Ishikawa (cell line): ENCODE results near the gene JOSD2.

Experiments
- EGR1 ChIP-seq: IDR thresholded peaks from 2 replicates; pipeline ENCODE4 v1.6.1; 2012
- EP300 ChIP-seq: IDR thresholded peaks from 2 replicates; pipeline ENCODE4 v1.6.1; 2012; ENCODE audit warnings: borderline replicate concordance
- FOXM1 ChIP-seq: IDR thresholded peaks from 2 replicates; pipeline ENCODE4 v1.6.1; 2012; ENCODE audit warnings: low read depth, borderline replicate concordance
- RAD21 ChIP-seq: IDR thresholded peaks from 2 replicates; pipeline ENCODE4 v1.6.1; 2012; ENCODE audit warnings: low read depth
- REST ChIP-seq: IDR thresholded peaks from 2 replicates; pipeline ENCODE4 v1.6.1; 2012; ENCODE audit warnings: low read depth, mild to moderate bottlenecking
- YY1 ChIP-seq: IDR thresholded peaks from 2 replicates; pipeline ENCODE4 v1.6.1; 2012; ENCODE audit warnings: low read depth
- TF ChIP-seq, protein P1 (sequence below): IDR thresholded peaks from 2 replicates; pipeline ENCODE4 v1.6.1; 2012

DNA sequence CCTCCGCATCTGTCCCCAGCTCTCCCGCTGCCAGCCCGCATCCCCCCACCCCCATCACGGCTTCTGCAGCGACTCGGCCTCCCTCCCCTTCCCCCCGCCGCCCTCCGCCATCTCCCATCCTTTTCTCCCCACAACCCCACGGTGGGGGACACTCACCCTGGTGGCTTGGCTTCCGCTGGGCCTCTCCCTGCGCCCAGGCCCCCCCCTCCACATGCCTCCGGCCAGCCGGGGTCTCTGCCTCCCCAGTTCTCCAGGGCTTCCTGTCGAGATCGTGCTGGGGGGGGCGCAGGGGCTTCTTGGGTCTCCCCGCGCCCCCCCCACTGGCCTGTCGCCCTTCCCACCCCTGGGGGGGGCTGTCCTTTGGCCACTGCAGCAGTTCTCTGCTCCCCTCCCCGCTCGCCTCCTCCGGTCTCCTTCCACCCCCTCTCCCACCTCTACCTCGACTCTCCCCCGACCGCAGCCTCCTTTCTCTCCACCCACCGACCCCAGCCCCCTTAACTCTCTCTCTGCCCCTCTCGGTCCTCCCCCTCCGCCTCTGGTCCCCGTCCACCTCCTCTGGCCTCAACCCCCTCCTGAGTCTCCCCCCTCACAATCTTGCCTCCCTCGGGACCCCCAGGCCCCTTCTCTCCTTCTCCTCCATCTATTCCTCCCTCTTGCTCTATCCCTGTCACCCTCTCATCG lies 40.2 kb upstream of the JOSD2 start:
- TF ChIP-seq EP300: no peak
- no peak for TF ChIP-seq RAD21
- TF ChIP-seq, protein P1, sequence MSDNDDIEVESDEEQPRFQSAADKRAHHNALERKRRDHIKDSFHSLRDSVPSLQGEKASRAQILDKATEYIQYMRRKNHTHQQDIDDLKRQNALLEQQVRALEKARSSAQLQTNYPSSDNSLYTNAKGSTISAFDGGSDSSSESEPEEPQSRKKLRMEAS: no peak
- no peak for TF ChIP-seq EGR1
- no peak for TF ChIP-seq FOXM1
- TF ChIP-seq YY1: no peak
- TF ChIP-seq REST: no peak
